Inflammatory macrophage treated with lipopolysaccharide for 1 hour (primary cell): ENCODE data around the gene VAPA.

Source experiments
- DNase-seq, 2 donors: peaks; one replicate each; pipeline ENCODE4 v3.0.0-alpha.2; 2020 to 2022

Gene VAPA

GRCh38 chr18:9984080-9984479 lies 70.3 kb downstream of the VAPA start:
- no peak for DNase-seq

DNA sequence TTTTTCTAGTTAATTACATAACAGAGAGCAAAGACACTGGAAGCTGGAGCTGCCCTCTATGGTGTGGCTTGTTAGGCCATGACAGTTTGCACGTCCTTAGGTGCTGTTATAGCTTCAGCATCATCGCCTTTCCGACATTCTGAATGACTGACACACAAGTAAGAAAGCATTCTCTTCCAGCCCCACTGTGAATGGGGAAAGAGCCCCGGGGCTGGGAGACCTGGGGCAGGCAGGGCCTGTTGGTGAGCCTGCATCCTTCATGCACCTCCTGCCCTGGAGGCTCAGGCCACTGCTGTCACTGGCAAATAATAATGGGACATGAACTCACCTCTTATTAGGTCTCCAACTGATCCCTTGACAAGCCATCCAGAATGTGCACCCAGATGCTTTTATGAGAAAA lies 71.8 kb downstream of the VAPA start:
- DNase-seq: no peak

DNA sequence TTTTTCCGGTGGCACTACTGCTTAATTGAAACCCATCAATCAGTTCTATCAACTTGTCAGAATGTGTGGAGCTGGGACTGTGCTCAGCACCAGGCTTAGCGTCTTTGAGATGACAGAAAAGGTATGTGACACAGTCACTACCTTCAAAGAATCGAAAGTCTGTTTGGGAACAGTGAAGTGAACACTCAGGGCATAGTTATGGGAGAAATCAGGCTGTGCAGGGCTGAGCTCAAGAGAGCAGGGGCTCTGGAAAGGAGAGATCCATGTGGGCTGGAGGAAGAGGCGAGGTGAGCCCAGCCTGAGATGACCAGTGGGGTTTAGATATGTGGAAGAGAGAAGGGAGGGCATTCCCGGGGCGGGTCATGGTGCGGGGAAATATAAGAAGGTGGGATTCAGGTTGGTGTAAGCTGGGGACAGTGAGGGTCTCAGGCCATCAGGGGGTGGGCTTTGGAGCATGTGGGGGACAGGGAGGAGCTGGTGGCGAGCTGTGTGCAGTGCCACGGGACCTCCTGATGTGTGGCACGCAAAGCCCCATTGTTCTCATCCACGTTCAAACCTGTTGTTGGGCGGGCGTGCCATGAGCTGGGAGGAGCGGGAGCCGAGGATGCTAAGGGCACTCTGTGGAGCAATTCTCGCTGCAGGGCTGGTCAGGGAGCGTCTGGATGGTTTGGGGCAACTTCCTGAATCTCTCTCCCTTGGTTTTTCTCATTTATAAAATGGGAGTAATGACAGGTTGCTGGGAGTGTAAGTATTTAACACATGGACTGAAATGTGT lies 72.5 kb downstream of the VAPA start:
- no peak for DNase-seq

DNA sequence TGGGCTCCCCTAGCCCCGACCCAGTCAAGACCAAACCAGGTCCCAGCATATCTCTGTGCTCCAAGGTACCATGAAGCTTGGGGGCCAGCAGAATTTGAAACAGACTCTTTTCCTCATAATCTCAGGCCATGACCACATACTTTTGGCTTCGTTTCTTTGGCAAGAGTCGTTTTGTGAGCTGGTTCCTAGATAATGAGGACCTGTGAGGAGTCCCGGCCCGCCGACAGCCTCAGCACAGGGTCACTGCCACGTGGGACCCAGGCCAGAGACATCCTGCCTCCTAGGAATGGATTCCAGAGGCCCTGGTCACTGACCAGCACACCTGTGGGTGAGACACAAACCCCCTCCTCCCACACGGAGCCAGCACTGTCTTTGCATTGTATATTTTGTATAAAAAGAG lies 73.5 kb downstream of the VAPA start:
- DNase-seq: no peak

DNA sequence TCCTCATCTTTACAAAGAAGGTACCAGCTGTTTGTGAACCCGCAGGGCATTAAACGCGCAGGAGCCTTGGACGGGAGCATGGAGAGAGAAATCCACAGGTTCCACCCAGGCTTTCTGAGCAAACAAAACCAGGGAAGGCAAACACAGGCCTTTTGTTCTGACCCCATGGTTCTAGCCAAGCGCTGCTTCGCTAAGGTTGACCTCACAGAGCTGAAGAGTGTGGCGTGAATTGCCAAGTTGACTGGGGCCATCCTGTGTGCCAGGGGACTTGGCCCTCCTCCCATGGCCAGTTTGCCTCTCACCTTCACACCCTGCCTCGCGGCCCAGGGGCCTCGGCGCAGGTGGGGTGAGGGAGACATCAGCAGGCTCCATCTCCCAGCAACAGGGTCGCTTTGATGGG lies 74.1 kb downstream of the VAPA start:
- no peak for DNase-seq

- DNase-seq: no peak
Observed at GRCh38 chr18:9988665-9989064, 74.8 kb downstream of the VAPA start.

DNA sequence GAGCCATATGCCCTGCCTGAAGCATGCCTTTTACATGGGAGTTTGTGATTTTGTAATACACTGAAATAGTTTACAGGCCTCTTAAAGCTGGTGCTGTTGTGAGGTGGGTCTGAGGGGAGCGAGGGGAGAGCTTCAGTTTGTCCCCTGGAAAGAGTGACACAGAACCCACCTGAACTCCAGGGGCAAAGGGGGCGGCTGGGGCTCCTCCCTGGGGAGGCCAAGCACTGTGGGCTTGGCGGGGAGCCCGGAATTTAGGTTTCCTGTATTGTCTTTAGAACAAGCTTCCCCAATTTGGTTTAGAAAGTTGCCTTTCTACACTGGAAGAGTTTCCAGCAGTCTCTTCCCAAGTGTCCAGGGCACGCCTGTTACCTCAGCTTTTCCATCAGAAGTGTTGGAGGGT lies 75.7 kb downstream of the VAPA start:
- peak in 1 of 2 donors; percentile 38 for DNase-seq

GRCh38 chr18:9991011-9992000 lies 77.5 kb downstream of the VAPA start:
- peak; percentile 35 to 38 for DNase-seq

DNA sequence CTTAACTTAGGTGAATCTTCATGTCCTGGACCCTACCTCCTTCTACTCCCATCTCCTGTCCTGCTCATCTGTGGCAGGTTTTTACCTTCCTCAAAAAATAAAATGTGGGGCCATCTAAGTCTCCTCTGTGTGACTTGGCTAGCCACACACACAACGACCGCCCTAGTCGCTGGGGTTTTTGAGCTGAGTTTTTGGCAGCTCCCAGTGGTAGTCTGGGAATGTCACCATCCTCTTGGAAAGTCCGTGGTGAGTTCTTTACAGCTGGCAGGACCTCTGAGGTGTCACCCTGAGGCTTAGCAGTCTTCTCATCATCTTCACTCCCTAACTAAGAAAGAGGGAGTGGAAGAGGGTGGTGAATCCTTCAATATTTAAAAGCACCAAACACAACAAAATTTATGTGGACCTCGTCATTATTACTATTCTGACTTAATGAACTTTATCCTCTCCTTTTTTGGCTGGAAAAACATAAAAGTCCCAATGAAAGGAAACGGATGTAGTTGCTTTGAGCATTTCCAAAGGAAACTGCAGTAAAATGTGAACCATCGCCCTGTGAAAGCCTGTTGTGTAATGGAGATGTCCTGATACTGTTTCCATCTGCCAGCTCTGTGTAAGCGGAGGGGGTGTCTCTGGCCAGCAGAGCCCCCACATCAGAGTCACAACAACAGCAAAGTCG lies 78.6 kb downstream of the VAPA start:
- DNase-seq: no peak

- no peak for DNase-seq
Observed at GRCh38 chr18:9992973-9993520, 79.2 kb downstream of the VAPA start.

GRCh38 chr18:9993521-9994025 lies 79.8 kb downstream of the VAPA start:
- DNase-seq: no peak

DNA sequence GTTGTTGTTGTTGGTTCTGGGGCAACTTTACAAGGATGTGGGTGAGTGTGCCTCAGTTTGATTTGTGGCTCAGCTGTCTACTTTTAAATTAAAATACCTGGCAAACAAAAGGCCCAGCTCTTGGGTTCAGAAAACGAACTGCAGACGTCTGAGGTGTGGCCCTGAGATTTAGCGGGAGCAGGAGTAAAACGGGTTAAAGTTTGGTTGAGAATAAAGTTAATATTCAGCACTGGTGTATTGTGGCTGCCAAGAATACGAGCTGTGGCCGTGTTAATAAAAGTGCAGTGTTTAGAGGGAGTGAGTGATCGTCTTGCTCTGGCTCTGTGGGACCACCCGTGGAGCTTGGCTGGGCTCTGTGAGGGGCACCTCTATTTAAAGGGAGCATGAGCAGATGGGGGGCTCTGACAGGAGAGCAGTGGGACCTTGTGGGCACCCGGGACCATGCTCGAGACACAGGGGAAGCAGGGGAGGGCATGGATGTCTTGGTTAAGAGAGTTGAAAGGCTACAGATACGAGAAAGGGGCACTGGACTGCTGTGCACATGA lies 80.3 kb downstream of the VAPA start:
- DNase-seq: no peak

DNA sequence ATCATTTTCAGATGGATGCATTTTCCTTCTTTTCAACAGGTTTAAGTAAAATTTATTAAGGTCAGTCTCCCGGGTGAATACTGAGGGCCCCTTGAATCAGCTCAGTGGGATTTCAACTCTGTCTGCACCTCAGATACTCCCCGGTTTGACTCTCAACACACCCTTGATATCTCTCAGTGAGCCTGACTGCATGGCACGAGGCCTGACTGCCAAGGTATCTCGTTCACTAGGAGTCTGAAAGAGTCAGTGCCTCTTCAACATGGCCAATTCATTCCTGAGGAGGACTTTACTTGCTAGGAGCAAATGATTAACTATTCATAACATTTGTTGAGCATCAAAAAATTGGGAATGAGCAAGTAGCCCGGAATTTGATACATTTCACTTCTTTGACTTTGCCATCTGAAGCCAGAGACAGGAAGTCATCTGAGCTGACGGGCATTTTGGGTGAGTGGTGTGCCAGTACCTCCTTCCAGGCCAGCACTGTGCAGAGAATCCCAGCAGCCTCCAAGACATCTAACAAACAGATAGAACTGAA lies 81.0 kb downstream of the VAPA start:
- no peak for DNase-seq

GRCh38 chr18:9995631-9996030 lies 81.8 kb downstream of the VAPA start:
- no peak for DNase-seq

GRCh38 chr18:9996094-9996493 lies 82.3 kb downstream of the VAPA start:
- DNase-seq: no peak

- no peak for DNase-seq
Observed at GRCh38 chr18:9997711-9998110, 83.9 kb downstream of the VAPA start.

GRCh38 chr18:9998330-9998729 lies 84.5 kb downstream of the VAPA start:
- no peak for DNase-seq

- peak; percentile 21 to 34 for DNase-seq
Observed at GRCh38 chr18:10002280-10002679, 88.5 kb downstream of the VAPA start.

DNA sequence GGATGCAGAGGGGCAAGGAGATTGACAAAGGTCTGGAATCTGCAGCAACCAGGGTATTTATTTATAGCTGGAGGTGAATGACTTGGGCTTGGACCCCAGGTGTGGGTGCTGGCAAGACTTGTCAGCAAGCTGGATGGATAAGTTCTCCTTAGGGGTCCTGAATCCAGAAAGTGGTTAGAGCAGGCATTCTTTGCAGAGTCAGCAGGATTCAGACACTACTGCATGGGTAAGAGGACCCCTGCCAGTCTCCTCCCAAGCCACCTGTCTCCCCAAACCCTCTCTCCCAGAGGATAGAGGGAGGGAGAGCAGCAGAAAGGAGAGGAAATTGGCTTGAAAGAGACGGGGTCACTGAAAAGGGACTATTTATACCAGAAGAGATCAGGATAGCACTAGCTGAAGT lies 89.5 kb downstream of the VAPA start:
- DNase-seq: no peak

- DNase-seq: no peak
Observed at GRCh38 chr18:10003866-10004265, 90.0 kb downstream of the VAPA start.

- DNase-seq: peak; percentile 56 to 66
Observed at GRCh38 chr18:10006311-10006893, 92.6 kb downstream of the VAPA start.
